Neural cell (in vitro differentiated cells): ENCODE data around the gene KCNJ5. TPM values are rescaled to one million over a fixed set of nuclear protein-coding genes. Genes with fewer than 3 reads are reported as not detected.

ENCODE experiments used
- H2AFZ ChIP-seq: fragments of 200-600, 300-800 bp; sonication (generic), shearing (Covaris generic); 2 replicates; pipeline ENCODE4 v1.6.0; 2014; ENCODE audit warnings: low read depth, mild to moderate bottlenecking, antibody characterized with exemption, low read length, moderate library complexity
- H3F3A ChIP-seq: fragments of 200-600 bp; shearing (Covaris generic); 2 replicates; pipeline ENCODE4 v1.6.1; 2016; ENCODE audit warnings: mild to moderate bottlenecking, moderate library complexity, mixed read lengths, antibody characterized with exemption, low read length; ENCODE audit not compliant: insufficient read depth, poor library complexity, severe bottlenecking
- H3K27ac ChIP-seq: fragments of 200-600, 300-800 bp; sonication (generic), shearing (Covaris generic); 2 replicates; pipeline ENCODE4 v1.5.1; 2014; ENCODE audit warnings: mild to moderate bottlenecking, low read length, moderate library complexity
- H3K27me3 ChIP-seq: fragments of 300-800, 200-600 bp; sonication (generic), shearing (Covaris generic); 2 replicates; pipeline ENCODE4 v1.6.0; 2014; ENCODE audit warnings: mild to moderate bottlenecking, low read depth, low read length, moderate library complexity; ENCODE audit not compliant: insufficient read depth
- H3K36me3 ChIP-seq: fragments of 300-800, 200-600 bp; sonication (generic), shearing (Covaris generic); 2 replicates; pipeline ENCODE4 v1.5.1; 2014; ENCODE audit warnings: mild to moderate bottlenecking, antibody characterized with exemption, low read length, moderate library complexity; ENCODE audit not compliant: insufficient read depth
- H3K4me2 ChIP-seq: fragments of 300-800, 200-600 bp; sonication (generic), shearing (Covaris generic); 2 replicates; pipeline ENCODE4 v1.6.0; 2014; ENCODE audit warnings: mild to moderate bottlenecking, low read length
- H3K4me3 ChIP-seq: fragments of 300-800, 200-600 bp; sonication (generic), shearing (Covaris generic); 2 replicates; pipeline ENCODE4 v1.5.1; 2014; ENCODE audit warnings: mild to moderate bottlenecking, low read length, moderate library complexity
- H3K79me2 ChIP-seq: fragments of 200-600 bp; shearing (Covaris generic); replicated peaks from 2 replicates; pipeline ENCODE4 v1.6.0; 2014; ENCODE audit warnings: mild to moderate bottlenecking, low read length, moderate library complexity; ENCODE audit not compliant: insufficient read depth
- H3K9ac ChIP-seq: fragments of 300-800, 200-600 bp; sonication (generic), shearing (Covaris generic); 2 replicates; pipeline ENCODE4 v1.6.1; 2016; ENCODE audit warnings: mild to moderate bottlenecking, low read length, mixed read lengths
- H3K9me2 ChIP-seq: fragments of 200-600 bp; shearing (Covaris generic); 2 replicates; pipeline ENCODE4 v1.6.1; 2016; ENCODE audit warnings: mild to moderate bottlenecking, low read length, mixed read lengths; ENCODE audit not compliant: insufficient read depth
- H3K9me3 ChIP-seq: fragments of 200-600, 300-800 bp; sonication (generic), shearing (Covaris generic); 2 replicates; pipeline ENCODE4 v1.6.1; 2016; ENCODE audit warnings: mild to moderate bottlenecking, mixed run types, low read length, moderate library complexity, mixed read lengths
- H4K20me1 ChIP-seq: fragments of 200-600 bp; shearing (Covaris generic); 2 replicates; pipeline ENCODE4 v1.6.1; 2016; ENCODE audit warnings: mild to moderate bottlenecking, mixed run types; ENCODE audit not compliant: insufficient read depth
- CTCF ChIP-seq: fragments of 450-650 bp; IDR thresholded peaks from 2 replicates; pipeline ENCODE4 v1.5.1; 2014; ENCODE audit warnings: antibody characterized with exemption, mild to moderate bottlenecking, moderate library complexity; ENCODE audit not compliant: poor library complexity, severe bottlenecking
- EZH2 ChIP-seq: fragments of 200-600, 300-800 bp; shearing (Covaris generic), sonication (generic); IDR thresholded peaks from 2 replicates; pipeline ENCODE4 v1.6.1; 2014; ENCODE audit warnings: antibody characterized with exemption, low read length, borderline replicate concordance, mild to moderate bottlenecking; ENCODE audit not compliant: insufficient read depth, poor library complexity, severe bottlenecking
- MXI1 ChIP-seq: fragments of 450-650 bp; conservative IDR thresholded peaks from 2 replicates; pipeline ENCODE4 v1.6.1; 2014; ENCODE audit warnings: antibody characterized with exemption, mild to moderate bottlenecking; ENCODE audit not compliant: poor library complexity, severe bottlenecking
- POLR2AphosphoS5 ChIP-seq: IDR thresholded peaks from 2 replicates; pipeline ENCODE4 v1.6.1; 2012
- RAD21 ChIP-seq: fragments of 450-650 bp; conservative IDR thresholded peaks from 2 replicates; pipeline ENCODE4 v1.6.1; 2014; ENCODE audit warnings: antibody characterized with exemption, mild to moderate bottlenecking, moderate library complexity
- REST ChIP-seq: IDR thresholded peaks from 2 replicates; pipeline ENCODE4 v1.6.1; 2012; ENCODE audit warnings: borderline replicate concordance
- SMC3 ChIP-seq: fragments of 450-650 bp; conservative IDR thresholded peaks from 2 replicates; pipeline ENCODE4 v1.6.1; 2014; ENCODE audit warnings: antibody characterized with exemption, mild to moderate bottlenecking, moderate library complexity; ENCODE audit not compliant: poor library complexity
- TAF1 ChIP-seq: IDR thresholded peaks from 2 replicates; pipeline ENCODE4 v1.6.1; 2012; ENCODE audit warnings: low read depth
- polyA plus RNA-seq: library from polyadenylated mRNA; depleted of rRNA; stranded (reverse); fragments of >200 nt; gene quantifications from 2 replicates; pipeline ENCODE4 v1.2.3, GENCODE V29; 2014

Gene KCNJ5
- polyA plus RNA-seq, 1 donor from 2014 or later, result 1.1 TPM

- no peaks in the 10 kb centered on the region for H3F3A ChIP-seq
- no peak overlapping the region for H2AFZ ChIP-seq
- no peaks in the 10 kb centered on the region for H3K9me3 ChIP-seq
- no peak overlapping the region for H3K4me3 ChIP-seq
- H3K27ac ChIP-seq, result no peak overlapping the region
- no peaks in the 10 kb centered on the region for H3K9me2 ChIP-seq
- no peaks in the 10 kb centered on the region for H3K36me3 ChIP-seq
- TF ChIP-seq POLR2AphosphoS5 (peak; percentile 45), SMC3 (no peak), EZH2 (no peak), MXI1 (no peak), CTCF (no peak), REST (no peak)
- H4K20me1 ChIP-seq, result no peaks in the 10 kb centered on the region
- H3K9ac ChIP-seq, result no peak overlapping the region
- no peaks in the 10 kb centered on the region for H3K27me3 ChIP-seq
- H3K79me2 ChIP-seq, result no peaks in the 10 kb centered on the region
- no peak overlapping the region for H3K4me2 ChIP-seq
These were observed 58.8 kb downstream of the KCNJ5 start for GRCh38 chr11:128949791-128950454.

- Histone ChIP-seq H4K20me1 (no peaks in the 10 kb centered on the region), H3K4me3 (no peak overlapping the region), H3F3A (no peaks in the 10 kb centered on the region), H3K79me2 (no peaks in the 10 kb centered on the region), H2AFZ (no peak overlapping the region), H3K4me2 (no peak overlapping the region), H3K27ac (no peak overlapping the region), H3K9me2 (no peaks in the 10 kb centered on the region), H3K27me3 (no peaks in the 10 kb centered on the region), H3K36me3 (no peaks in the 10 kb centered on the region), H3K9ac (no peak overlapping the region), H3K9me3 (no peaks in the 10 kb centered on the region)
- TF ChIP-seq POLR2AphosphoS5 (peak; percentile 34), RAD21 (no peak)
These were observed 62.0 kb downstream of the KCNJ5 start for GRCh38 chr11:128953151-128953550.

- Histone ChIP-seq H3K27me3 (no peaks in the 10 kb centered on the region), H3K79me2 (no peaks in the 10 kb centered on the region)
These were observed 64.5 kb downstream of the KCNJ5 start for GRCh38 chr11:128955636-128956035.

More at GRCh38 chr11:128955636-128956035, 64.5 kb downstream of the KCNJ5 start:
- TF ChIP-seq RAD21, result no peak
- TF ChIP-seq TAF1, result no peak
- no peak for TF ChIP-seq SMC3
- TF ChIP-seq EZH2, result no peak
- no peaks in the 10 kb centered on the region for H3K9me2 ChIP-seq
- no peak overlapping the region for H3K9ac ChIP-seq
- H3K36me3 ChIP-seq, result peaks cover 10% of the 10 kb centered on the region
- no peaks in the 10 kb centered on the region for H3F3A ChIP-seq
- no peak overlapping the region for H3K27ac ChIP-seq
- H3K4me2 ChIP-seq, result no peak overlapping the region
- no peak overlapping the region for H3K4me3 ChIP-seq
- no peak overlapping the region for H2AFZ ChIP-seq
- H4K20me1 ChIP-seq, result no peaks in the 10 kb centered on the region
- no peaks in the 10 kb centered on the region for H3K9me3 ChIP-seq
